Measurements from ENCODE around the gene CDH4. TPM values are rescaled to one million over a fixed set of nuclear protein-coding genes. Genes with fewer than 3 reads are reported as not detected.

The CDH4 gene
- total RNA-seq, 1 donor from 2014 or later, result not detected

- H3K27ac Mint-ChIP-seq, result no peak overlapping the region
- H3K4me3 Mint-ChIP-seq, result no peak overlapping the region
- peaks cover 12% of the 10 kb centered on the region for H3K9me3 Mint-ChIP-seq
- ChIA-PET CTCF (no interaction called here), POLR2A (no interaction called here)
- no peaks in the 10 kb centered on the region for H3K27me3 Mint-ChIP-seq
- ATAC-seq (ENCODE audit: low read depth) (no peak), DNase-seq (no peak)
- H3K36me3 Mint-ChIP-seq (ENCODE audit: low read depth), result no peaks in the 10 kb centered on the region
- no peaks in the 10 kb centered on the region for H3K4me1 Mint-ChIP-seq
- intact Hi-C loops (cut with micrococcal nuclease), result no loop called here
- no peak for TF ChIP-seq CTCF (IDR thresholded peaks at IDR 0.05)
Observed at GRCh38 chr20:61482056-61482887, 230.2 kb downstream of the CDH4 start.

GRCh38 chr20:61482901-61483300, 230.8 kb downstream of the CDH4 start:
- Mint-ChIP-seq H3K4me1 (no peaks in the 10 kb centered on the region), H3K9me3 (peaks cover 12% of the 10 kb centered on the region), H3K27ac (no peak overlapping the region), H3K27me3 (no peaks in the 10 kb centered on the region), H3K36me3 (ENCODE audit: low read depth) (no peaks in the 10 kb centered on the region), H3K4me3 (no peak overlapping the region)
- ChIA-PET CTCF (no interaction called here), POLR2A (no interaction called here)
- TF ChIP-seq CTCF (IDR thresholded peaks at IDR 0.05), result no peak
- ATAC-seq (ENCODE audit: low read depth) (no peak), DNase-seq (no peak)
- intact Hi-C loops (cut with micrococcal nuclease), result no loop called here

- CTCF ChIA-PET, result no interaction called here
- POLR2A ChIA-PET, result no interaction called here
- peaks cover 9% of the 10 kb centered on the region for H3K9me3 Mint-ChIP-seq
Observed at GRCh38 chr20:61483336-61484067, 231.4 kb downstream of the CDH4 start.

GRCh38 chr20:61486198-61486597, 234.1 kb downstream of the CDH4 start:
- H3K4me1 Mint-ChIP-seq, result no peaks in the 10 kb centered on the region
- H3K4me3 Mint-ChIP-seq, result no peak overlapping the region
- H3K27me3 Mint-ChIP-seq, result no peaks in the 10 kb centered on the region
- no peaks in the 10 kb centered on the region for H3K36me3 Mint-ChIP-seq (ENCODE audit: low read depth)
- intact Hi-C loops (cut with micrococcal nuclease), result no loop called here
- TF ChIP-seq CTCF (IDR thresholded peaks at IDR 0.05), result no peak
- no peak overlapping the region for H3K27ac Mint-ChIP-seq
- H3K9me3 Mint-ChIP-seq, result peaks cover 5% of the 10 kb centered on the region
- ATAC-seq (ENCODE audit: low read depth), result no peak
- DNase-seq, result no peak
- CTCF ChIA-PET, result no interaction called here
- POLR2A ChIA-PET, result no interaction called here

More at GRCh38 chr20:61483336-61484067, 231.4 kb downstream of the CDH4 start:
- Mint-ChIP-seq H3K27me3 (no peaks in the 10 kb centered on the region), H3K4me1 (no peaks in the 10 kb centered on the region), H3K36me3 (ENCODE audit: low read depth) (no peaks in the 10 kb centered on the region), H3K27ac (no peak overlapping the region), H3K4me3 (no peak overlapping the region)
- no peak for TF ChIP-seq CTCF (IDR thresholded peaks at IDR 0.05)
- no peak for DNase-seq
- no peak for ATAC-seq (ENCODE audit: low read depth)
- intact Hi-C loops (cut with micrococcal nuclease), result no loop called here

GRCh38 chr20:61487346-61487996, 235.4 kb downstream of the CDH4 start:
- intact Hi-C loops (cut with micrococcal nuclease), result no loop called here

More at GRCh38 chr20:61487346-61487996, 235.4 kb downstream of the CDH4 start:
- ChIA-PET POLR2A (no interaction called here), CTCF (no interaction called here)
- Mint-ChIP-seq H3K27ac (no peak overlapping the region), H3K4me1 (no peaks in the 10 kb centered on the region), H3K36me3 (ENCODE audit: low read depth) (no peaks in the 10 kb centered on the region), H3K27me3 (no peaks in the 10 kb centered on the region), H3K9me3 (peaks cover 5% of the 10 kb centered on the region), H3K4me3 (no peak overlapping the region)
- DNase-seq (no peak), ATAC-seq (ENCODE audit: low read depth) (no peak)
- no peak for TF ChIP-seq CTCF (IDR thresholded peaks at IDR 0.05)

All from activated B cell treated with CpG ODN at 0.5 μM for 24 hours (primary cell).